Activated CD4-positive, alpha-beta T cell treated with anti-CD3 and anti-CD28 coated beads, Interleukin-2, amount 50 U/mL, for 16 hours (primary cell): ENCODE data around the gene PDK1.
"Not testable (repeated sequence)": the region's sequence is repeated elsewhere in the genome, so short reads cannot be mapped to it uniquely, and the experiment has no call there.

ENCODE experiments used
- DNase-seq: peaks from one replicate; pipeline ENCODE4 v3.0.0-alpha.2; 2020

Gene PDK1

GRCh38 chr2:172555522-172556283, at the start of gene PDK1:
TSS of gene PDK1 (plus strand) at chr2:172556090. CDS start at chr2:172556151, 61 bp downstream.
- peak; percentile 92 for DNase-seq

GRCh38 chr2:172507199-172507598, 48.7 kb upstream of the PDK1 start:
- DNase-seq, result no peak

GRCh38 chr2:172510088-172510487, 45.8 kb upstream of the PDK1 start:
- DNase-seq, result no peak

GRCh38 chr2:172510548-172510947, 45.3 kb upstream of the PDK1 start:
- DNase-seq, result no peak

GRCh38 chr2:172512810-172513523, 42.9 kb upstream of the PDK1 start:
- DNase-seq, result no peak

- DNase-seq, result no peak
Measured at GRCh38 chr2:172513524-172513900, 42.4 kb upstream of the PDK1 start.

- no peak for DNase-seq
Measured at GRCh38 chr2:172513935-172514586, 41.8 kb upstream of the PDK1 start.

GRCh38 chr2:172516299-172516698, 39.6 kb upstream of the PDK1 start:
- no peak for DNase-seq

GRCh38 chr2:172518995-172519394, 36.9 kb upstream of the PDK1 start:
- DNase-seq, result no peak

GRCh38 chr2:172525601-172526000, 30.3 kb upstream of the PDK1 start:
- DNase-seq, result no peak

GRCh38 chr2:172531309-172531708, 24.6 kb upstream of the PDK1 start:
- no peak for DNase-seq

- not testable (repeated sequence) for DNase-seq
Measured at GRCh38 chr2:172532461-172532860, 23.4 kb upstream of the PDK1 start.

GRCh38 chr2:172533687-172534086, 22.2 kb upstream of the PDK1 start:
- no peak for DNase-seq

GRCh38 chr2:172535119-172535518, 20.8 kb upstream of the PDK1 start:
- no peak for DNase-seq

GRCh38 chr2:172537851-172538250, 18.0 kb upstream of the PDK1 start:
- not testable (repeated sequence) for DNase-seq

GRCh38 chr2:172539767-172540166, 16.1 kb upstream of the PDK1 start:
- DNase-seq, result no peak

GRCh38 chr2:172540421-172540820, 15.5 kb upstream of the PDK1 start:
- DNase-seq, result no peak

- no peak for DNase-seq
Measured at GRCh38 chr2:172545408-172546075, 10.3 kb upstream of the PDK1 start.

- no peak for DNase-seq
Measured at GRCh38 chr2:172549131-172549530, 6.8 kb upstream of the PDK1 start.

- not testable (repeated sequence) for DNase-seq
Measured at GRCh38 chr2:172549802-172550201, 6.1 kb upstream of the PDK1 start.

GRCh38 chr2:172550419-172550818, 5.5 kb upstream of the PDK1 start:
- DNase-seq, result no peak

- no peak for DNase-seq
Measured at GRCh38 chr2:172551271-172551670, 4.6 kb upstream of the PDK1 start.

- no peak for DNase-seq
Measured at GRCh38 chr2:172552547-172553291, 3.2 kb upstream of the PDK1 start.
